ENCODE measurements around the gene FMN2.

- TF ChIP-seq, protein P1, sequence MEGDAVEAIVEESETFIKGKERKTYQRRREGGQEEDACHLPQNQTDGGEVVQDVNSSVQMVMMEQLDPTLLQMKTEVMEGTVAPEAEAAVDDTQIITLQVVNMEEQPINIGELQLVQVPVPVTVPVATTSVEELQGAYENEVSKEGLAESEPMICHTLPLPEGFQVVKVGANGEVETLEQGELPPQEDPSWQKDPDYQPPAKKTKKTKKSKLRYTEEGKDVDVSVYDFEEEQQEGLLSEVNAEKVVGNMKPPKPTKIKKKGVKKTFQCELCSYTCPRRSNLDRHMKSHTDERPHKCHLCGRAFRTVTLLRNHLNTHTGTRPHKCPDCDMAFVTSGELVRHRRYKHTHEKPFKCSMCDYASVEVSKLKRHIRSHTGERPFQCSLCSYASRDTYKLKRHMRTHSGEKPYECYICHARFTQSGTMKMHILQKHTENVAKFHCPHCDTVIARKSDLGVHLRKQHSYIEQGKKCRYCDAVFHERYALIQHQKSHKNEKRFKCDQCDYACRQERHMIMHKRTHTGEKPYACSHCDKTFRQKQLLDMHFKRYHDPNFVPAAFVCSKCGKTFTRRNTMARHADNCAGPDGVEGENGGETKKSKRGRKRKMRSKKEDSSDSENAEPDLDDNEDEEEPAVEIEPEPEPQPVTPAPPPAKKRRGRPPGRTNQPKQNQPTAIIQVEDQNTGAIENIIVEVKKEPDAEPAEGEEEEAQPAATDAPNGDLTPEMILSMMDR (IDR thresholded peaks at IDR 0.05; ENCODE audit: low read depth, low read length), result no peak
- no peak for TF ChIP-seq EZH2phosphoT487 (IDR thresholded peaks at IDR 0.05; ENCODE audit: low read depth)
These were observed 827 bp downstream of the FMN2 start for GRCh38 chr1:240092301-240093119.
